WTC11 (cell line): ENCODE results near the gene PDE11A. TPM values are rescaled to one million over a fixed set of nuclear protein-coding genes. Genes with fewer than 3 reads are reported as not detected.

ENCODE experiments used
- ATAC-seq: fragments of 200-7000 bp; cut with Tn5 transposase; 2 replicates; pipeline ENCODE4 v1.10.0; 2021; ENCODE audit warnings: mild to moderate bottlenecking, moderate library complexity
- CTCF ChIA-PET: fragments of 300-600 bp; sonication (Branson Sonifier 250); formaldehyde crosslinking; loops from one replicate; lab custom pipeline; 2021; ENCODE audit warnings: antibody characterized with exemption; lab: Charles Lee
- POLR2A ChIA-PET: fragments of 350-600 bp; sonication (Branson Sonifier 250); formaldehyde crosslinking; loops from one replicate; lab custom pipeline; 2021; ENCODE audit warnings: antibody characterized with exemption; lab: Charles Lee
- DNase-seq: peaks from one replicate; pipeline ENCODE4 v3.0.0; 2021; ENCODE audit warnings: low spot score
- H3K27ac Mint-ChIP-seq: 2 replicates; pipeline ENCODE4 v1.8.0; 2021; ENCODE audit warnings: mixed read lengths
- H3K27me3 Mint-ChIP-seq: 2 replicates; pipeline ENCODE4 v1.8.0; 2021; ENCODE audit warnings: low read depth, mild to moderate bottlenecking, moderate library complexity, mixed read lengths
- H3K36me3 Mint-ChIP-seq: 2 replicates; pipeline ENCODE4 v1.8.0; 2021; ENCODE audit warnings: mixed read lengths
- H3K4me1 Mint-ChIP-seq: 2 replicates; pipeline ENCODE4 v1.8.0; 2022; ENCODE audit warnings: mixed read lengths
- H3K4me3 Mint-ChIP-seq: 2 replicates; pipeline ENCODE4 v1.8.0; 2021; ENCODE audit warnings: mild to moderate bottlenecking, moderate library complexity, mixed read lengths
- H3K9me3 Mint-ChIP-seq: 2 replicates; pipeline ENCODE4 v1.8.0; 2021; ENCODE audit warnings: mixed read lengths
- HMGA2 ChIP-seq: fragments of 250-450 bp; sonication (Bioruptor Pico); IDR thresholded peaks from 2 replicates; pipeline ENCODE4 v1.4.0; 2021; ENCODE audit warnings: mild to moderate bottlenecking, moderate library complexity
- JAZF1 ChIP-seq: fragments of 250-450 bp; sonication (Bioruptor Pico); IDR thresholded peaks from 2 replicates; pipeline ENCODE4 v1.9.0; 2021; ENCODE audit warnings: moderate library complexity, mild to moderate bottlenecking, inconsistent platforms
- MXD4 ChIP-seq: fragments of 250-450 bp; sonication (Bioruptor Pico); IDR thresholded peaks from 2 replicates; pipeline ENCODE4 v1.8.0; 2021; ENCODE audit warnings: mild to moderate bottlenecking, moderate library complexity, borderline replicate concordance
- MYBL2 ChIP-seq: sonication (generic); formaldehyde crosslinking; IDR thresholded peaks from 2 replicates; pipeline ENCODE4 v1.8.1; 2023; ENCODE audit warnings: mild to moderate bottlenecking, moderate library complexity, missing genetic modification reagents
- NFYB ChIP-seq: sonication (generic); formaldehyde crosslinking; conservative IDR thresholded peaks from 2 replicates; pipeline ENCODE4 v1.8.0; 2022; ENCODE audit warnings: low read depth, missing genetic modification reagents
- SMAD4 ChIP-seq: sonication (generic); formaldehyde crosslinking; IDR thresholded peaks from 2 replicates; pipeline ENCODE4 v1.8.0; 2022; ENCODE audit warnings: mild to moderate bottlenecking, missing genetic modification reagents
- TP53 ChIP-seq: sonication (generic); formaldehyde crosslinking; IDR thresholded peaks from 2 replicates; pipeline ENCODE4 v1.8.1; 2023; ENCODE audit warnings: mild to moderate bottlenecking, missing genetic modification reagents
- total RNA-seq: library from RNA; stranded (reverse); gene quantifications from 3 replicates; pipeline ENCODE4 v1.2.3, GENCODE V29; 2021
- TF ChIP-seq, protein P1 (sequence below): sonication (generic); formaldehyde crosslinking; IDR thresholded peaks from 2 replicates; pipeline ENCODE4 v1.8.1; 2022; ENCODE audit warnings: low read depth, mild to moderate bottlenecking, moderate library complexity, missing genetic modification reagents, borderline replicate concordance
- TF ChIP-seq, protein P2 (sequence below): sonication (generic); formaldehyde crosslinking; conservative IDR thresholded peaks from 2 replicates; pipeline ENCODE4 v1.8.1; 2023; ENCODE audit warnings: mild to moderate bottlenecking, low read depth, missing genetic modification reagents, moderate library complexity
- TF ChIP-seq, protein P3 (sequence below): sonication (generic); formaldehyde crosslinking; IDR thresholded peaks from 2 replicates; pipeline ENCODE4 v1.8.0; 2022; ENCODE audit warnings: mild to moderate bottlenecking, missing genetic modification reagents
- TF ChIP-seq, protein P4 (sequence below): sonication (generic); formaldehyde crosslinking; IDR thresholded peaks from 2 replicates; pipeline ENCODE4 v1.8.1; 2023; ENCODE audit warnings: mild to moderate bottlenecking, missing genetic modification reagents, moderate library complexity
- TF ChIP-seq, protein P5 (sequence below): sonication (generic); formaldehyde crosslinking; IDR thresholded peaks from 2 replicates; pipeline ENCODE4 v1.8.1; 2023; ENCODE audit warnings: mild to moderate bottlenecking, missing genetic modification reagents, borderline replicate concordance
- TF ChIP-seq, protein P6 (sequence below): sonication (generic); formaldehyde crosslinking; IDR thresholded peaks from 2 replicates; pipeline ENCODE4 v1.8.1; 2022; ENCODE audit warnings: low read depth, missing genetic modification reagents, borderline replicate concordance

PDE11A gene
- total RNA-seq, 1 experiment from 2014 or later = 0.13 TPM

DNA sequence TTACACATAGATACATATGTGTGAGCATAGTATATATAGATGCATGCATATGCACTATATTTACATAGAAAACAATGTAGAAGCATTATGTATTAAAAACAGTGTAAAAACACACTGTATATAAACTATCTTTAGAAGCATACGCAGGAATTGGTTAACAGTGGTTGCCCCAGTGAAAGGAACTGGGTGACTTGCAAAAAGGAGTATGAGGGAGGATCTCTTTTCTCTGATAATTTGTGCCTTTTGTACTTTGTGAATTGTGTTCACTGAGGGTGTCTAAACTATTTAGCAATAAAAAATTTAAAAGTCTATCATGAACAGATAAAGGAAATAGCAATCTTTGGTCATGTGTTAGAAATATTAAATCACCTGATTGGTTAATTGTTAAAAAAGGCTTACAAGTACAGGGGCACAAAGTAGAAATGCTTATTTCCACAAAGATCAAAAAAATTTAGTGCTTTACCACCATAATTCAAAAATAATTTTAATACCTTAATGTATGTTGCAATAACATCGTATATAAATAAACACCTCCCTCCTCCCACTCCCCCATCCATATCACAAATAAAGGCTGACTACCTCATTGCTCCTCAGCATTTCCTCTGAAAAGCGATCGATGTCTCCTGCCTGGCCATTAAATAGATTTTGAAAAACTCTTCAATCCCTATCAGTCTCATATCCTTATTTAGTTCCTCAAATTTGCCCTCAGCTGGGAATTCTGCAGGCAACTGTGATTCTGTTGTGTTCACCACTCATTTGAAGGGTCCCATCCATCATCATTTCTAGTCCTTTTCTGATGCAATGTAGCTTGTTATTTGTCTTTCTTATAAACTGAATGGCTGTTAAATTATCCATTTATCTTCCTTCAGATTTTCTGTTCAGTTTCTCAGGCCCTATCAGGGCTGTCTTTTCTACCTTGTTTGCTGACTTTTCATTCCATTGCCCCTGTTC is 422.7 kb downstream of the PDE11A start:
- Mint-ChIP-seq H3K4me3 (no peak overlapping the region), H3K27me3 (peaks cover 45% of the 10 kb centered on the region), H3K27ac (no peak overlapping the region), H3K36me3 (peaks cover under 1% of the 10 kb centered on the region), H3K9me3 (peaks cover 1% of the 10 kb centered on the region), H3K4me1 (peaks cover 25% of the 10 kb centered on the region)
- ATAC-seq (no peak), DNase-seq (no peak)
- POLR2A ChIA-PET = no interaction called here
- CTCF ChIA-PET = no interaction called here
- TF ChIP-seq, protein P1, sequence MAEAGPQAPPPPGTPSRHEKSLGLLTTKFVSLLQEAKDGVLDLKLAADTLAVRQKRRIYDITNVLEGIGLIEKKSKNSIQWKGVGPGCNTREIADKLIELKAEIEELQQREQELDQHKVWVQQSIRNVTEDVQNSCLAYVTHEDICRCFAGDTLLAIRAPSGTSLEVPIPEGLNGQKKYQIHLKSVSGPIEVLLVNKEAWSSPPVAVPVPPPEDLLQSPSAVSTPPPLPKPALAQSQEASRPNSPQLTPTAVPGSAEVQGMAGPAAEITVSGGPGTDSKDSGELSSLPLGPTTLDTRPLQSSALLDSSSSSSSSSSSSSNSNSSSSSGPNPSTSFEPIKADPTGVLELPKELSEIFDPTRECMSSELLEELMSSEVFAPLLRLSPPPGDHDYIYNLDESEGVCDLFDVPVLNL = no peak
- TF ChIP-seq, protein P2, sequence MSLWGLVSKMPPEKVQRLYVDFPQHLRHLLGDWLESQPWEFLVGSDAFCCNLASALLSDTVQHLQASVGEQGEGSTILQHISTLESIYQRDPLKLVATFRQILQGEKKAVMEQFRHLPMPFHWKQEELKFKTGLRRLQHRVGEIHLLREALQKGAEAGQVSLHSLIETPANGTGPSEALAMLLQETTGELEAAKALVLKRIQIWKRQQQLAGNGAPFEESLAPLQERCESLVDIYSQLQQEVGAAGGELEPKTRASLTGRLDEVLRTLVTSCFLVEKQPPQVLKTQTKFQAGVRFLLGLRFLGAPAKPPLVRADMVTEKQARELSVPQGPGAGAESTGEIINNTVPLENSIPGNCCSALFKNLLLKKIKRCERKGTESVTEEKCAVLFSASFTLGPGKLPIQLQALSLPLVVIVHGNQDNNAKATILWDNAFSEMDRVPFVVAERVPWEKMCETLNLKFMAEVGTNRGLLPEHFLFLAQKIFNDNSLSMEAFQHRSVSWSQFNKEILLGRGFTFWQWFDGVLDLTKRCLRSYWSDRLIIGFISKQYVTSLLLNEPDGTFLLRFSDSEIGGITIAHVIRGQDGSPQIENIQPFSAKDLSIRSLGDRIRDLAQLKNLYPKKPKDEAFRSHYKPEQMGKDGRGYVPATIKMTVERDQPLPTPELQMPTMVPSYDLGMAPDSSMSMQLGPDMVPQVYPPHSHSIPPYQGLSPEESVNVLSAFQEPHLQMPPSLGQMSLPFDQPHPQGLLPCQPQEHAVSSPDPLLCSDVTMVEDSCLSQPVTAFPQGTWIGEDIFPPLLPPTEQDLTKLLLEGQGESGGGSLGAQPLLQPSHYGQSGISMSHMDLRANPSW (CRISPR knock-in tag) = no peak
- no peak for TF ChIP-seq HMGA2 (CRISPR knock-in tag)
- TF ChIP-seq NFYB (CRISPR knock-in tag) = no peak
- TF ChIP-seq, protein P3, sequence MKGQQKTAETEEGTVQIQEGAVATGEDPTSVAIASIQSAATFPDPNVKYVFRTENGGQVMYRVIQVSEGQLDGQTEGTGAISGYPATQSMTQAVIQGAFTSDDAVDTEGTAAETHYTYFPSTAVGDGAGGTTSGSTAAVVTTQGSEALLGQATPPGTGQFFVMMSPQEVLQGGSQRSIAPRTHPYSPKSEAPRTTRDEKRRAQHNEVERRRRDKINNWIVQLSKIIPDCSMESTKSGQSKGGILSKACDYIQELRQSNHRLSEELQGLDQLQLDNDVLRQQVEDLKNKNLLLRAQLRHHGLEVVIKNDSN (CRISPR knock-in tag) = no peak
- no peak for TF ChIP-seq JAZF1
- TF ChIP-seq, protein P4, sequence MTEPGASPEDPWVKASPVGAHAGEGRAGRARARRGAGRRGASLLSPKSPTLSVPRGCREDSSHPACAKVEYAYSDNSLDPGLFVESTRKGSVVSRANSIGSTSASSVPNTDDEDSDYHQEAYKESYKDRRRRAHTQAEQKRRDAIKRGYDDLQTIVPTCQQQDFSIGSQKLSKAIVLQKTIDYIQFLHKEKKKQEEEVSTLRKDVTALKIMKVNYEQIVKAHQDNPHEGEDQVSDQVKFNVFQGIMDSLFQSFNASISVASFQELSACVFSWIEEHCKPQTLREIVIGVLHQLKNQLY = no peak
- TF ChIP-seq, protein P5, sequence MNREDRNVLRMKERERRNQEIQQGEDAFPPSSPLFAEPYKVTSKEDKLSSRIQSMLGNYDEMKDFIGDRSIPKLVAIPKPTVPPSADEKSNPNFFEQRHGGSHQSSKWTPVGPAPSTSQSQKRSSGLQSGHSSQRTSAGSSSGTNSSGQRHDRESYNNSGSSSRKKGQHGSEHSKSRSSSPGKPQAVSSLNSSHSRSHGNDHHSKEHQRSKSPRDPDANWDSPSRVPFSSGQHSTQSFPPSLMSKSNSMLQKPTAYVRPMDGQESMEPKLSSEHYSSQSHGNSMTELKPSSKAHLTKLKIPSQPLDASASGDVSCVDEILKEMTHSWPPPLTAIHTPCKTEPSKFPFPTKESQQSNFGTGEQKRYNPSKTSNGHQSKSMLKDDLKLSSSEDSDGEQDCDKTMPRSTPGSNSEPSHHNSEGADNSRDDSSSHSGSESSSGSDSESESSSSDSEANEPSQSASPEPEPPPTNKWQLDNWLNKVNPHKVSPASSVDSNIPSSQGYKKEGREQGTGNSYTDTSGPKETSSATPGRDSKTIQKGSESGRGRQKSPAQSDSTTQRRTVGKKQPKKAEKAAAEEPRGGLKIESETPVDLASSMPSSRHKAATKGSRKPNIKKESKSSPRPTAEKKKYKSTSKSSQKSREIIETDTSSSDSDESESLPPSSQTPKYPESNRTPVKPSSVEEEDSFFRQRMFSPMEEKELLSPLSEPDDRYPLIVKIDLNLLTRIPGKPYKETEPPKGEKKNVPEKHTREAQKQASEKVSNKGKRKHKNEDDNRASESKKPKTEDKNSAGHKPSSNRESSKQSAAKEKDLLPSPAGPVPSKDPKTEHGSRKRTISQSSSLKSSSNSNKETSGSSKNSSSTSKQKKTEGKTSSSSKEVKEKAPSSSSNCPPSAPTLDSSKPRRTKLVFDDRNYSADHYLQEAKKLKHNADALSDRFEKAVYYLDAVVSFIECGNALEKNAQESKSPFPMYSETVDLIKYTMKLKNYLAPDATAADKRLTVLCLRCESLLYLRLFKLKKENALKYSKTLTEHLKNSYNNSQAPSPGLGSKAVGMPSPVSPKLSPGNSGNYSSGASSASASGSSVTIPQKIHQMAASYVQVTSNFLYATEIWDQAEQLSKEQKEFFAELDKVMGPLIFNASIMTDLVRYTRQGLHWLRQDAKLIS (CRISPR knock-in tag) = no peak
- TF ChIP-seq, protein P6, sequence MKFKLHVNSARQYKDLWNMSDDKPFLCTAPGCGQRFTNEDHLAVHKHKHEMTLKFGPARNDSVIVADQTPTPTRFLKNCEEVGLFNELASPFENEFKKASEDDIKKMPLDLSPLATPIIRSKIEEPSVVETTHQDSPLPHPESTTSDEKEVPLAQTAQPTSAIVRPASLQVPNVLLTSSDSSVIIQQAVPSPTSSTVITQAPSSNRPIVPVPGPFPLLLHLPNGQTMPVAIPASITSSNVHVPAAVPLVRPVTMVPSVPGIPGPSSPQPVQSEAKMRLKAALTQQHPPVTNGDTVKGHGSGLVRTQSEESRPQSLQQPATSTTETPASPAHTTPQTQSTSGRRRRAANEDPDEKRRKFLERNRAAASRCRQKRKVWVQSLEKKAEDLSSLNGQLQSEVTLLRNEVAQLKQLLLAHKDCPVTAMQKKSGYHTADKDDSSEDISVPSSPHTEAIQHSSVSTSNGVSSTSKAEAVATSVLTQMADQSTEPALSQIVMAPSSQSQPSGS (CRISPR knock-in tag) = no peak
- no peak for TF ChIP-seq MXD4 (CRISPR knock-in tag)
- TF ChIP-seq MYBL2 (CRISPR knock-in tag) = no peak
- no peak for TF ChIP-seq TP53 (CRISPR knock-in tag)
- no peak for TF ChIP-seq SMAD4 (CRISPR knock-in tag)
